HuH-7.5 (cell line): ENCODE data around the gene ABHD15.
"Not testable (repeated sequence)": the region's sequence is repeated elsewhere in the genome, so short reads cannot be mapped to it uniquely, and the experiment has no call there.

Source experiments
- DNase-seq: peaks from one replicate; pipeline ENCODE4 v3.0.0; 2011; ENCODE audit warnings: low spot score

Gene ABHD15

GRCh38 chr17:29570521-29570920 is 3.7 kb upstream of the ABHD15 start:
- no peak for DNase-seq

- no peak for DNase-seq
These were observed 2.6 kb upstream of the ABHD15 start for GRCh38 chr17:29569245-29569950.

GRCh38 chr17:29568331-29569244 is 1.8 kb upstream of the ABHD15 start, which contains the start of gene TP53I13:
Gene TP53I13, plus strand, starts transcription at chr17:29568701. Its CDS starts 58 bp downstream, at chr17:29568759.
- peak; percentile 95 for DNase-seq

GRCh38 chr17:29567554-29568330 is 905 bp upstream of the ABHD15 start:
- peak; percentile 92 for DNase-seq

- DNase-seq: no peak
These were observed 392 bp upstream of the ABHD15 start for GRCh38 chr17:29567304-29567553.

GRCh38 chr17:29565643-29566472 is 979 bp downstream of the ABHD15 start:
- DNase-seq: peak; percentile 72

GRCh38 chr17:29563816-29564215 is 3.0 kb downstream of the ABHD15 start:
- no peak for DNase-seq

GRCh38 chr17:29562615-29563014 is 4.2 kb downstream of the ABHD15 start:
- no peak for DNase-seq

GRCh38 chr17:29561554-29562517 is 5.0 kb downstream of the ABHD15 start:
- DNase-seq: no peak

GRCh38 chr17:29560316-29560715 is 6.5 kb downstream of the ABHD15 start:
- no peak for DNase-seq

- DNase-seq: no peak
These were observed 7.2 kb downstream of the ABHD15 start for GRCh38 chr17:29559640-29560039.

GRCh38 chr17:29558139-29558538 is 8.7 kb downstream of the ABHD15 start:
- DNase-seq: not testable (repeated sequence)

- DNase-seq: no peak
These were observed 9.1 kb downstream of the ABHD15 start for GRCh38 chr17:29557739-29558116.

- no peak for DNase-seq
These were observed 9.6 kb downstream of the ABHD15 start for GRCh38 chr17:29557085-29557738.

GRCh38 chr17:29555840-29556239 is 11.0 kb downstream of the ABHD15 start:
- peak; percentile 76 for DNase-seq

- DNase-seq: no peak
These were observed 17.5 kb downstream of the ABHD15 start for GRCh38 chr17:29549177-29549923.

- DNase-seq: no peak
These were observed 20.0 kb downstream of the ABHD15 start for GRCh38 chr17:29546830-29547229.

GRCh38 chr17:29546085-29546484 is 20.8 kb downstream of the ABHD15 start:
- no peak for DNase-seq

GRCh38 chr17:29544066-29544465 is 22.8 kb downstream of the ABHD15 start:
- no peak for DNase-seq
